Panc1 (cell line): Measurements from ENCODE around the gene COQ5.

Experiments
- CTCF ChIP-seq: fragments of 450-650 bp; IDR thresholded peaks from 2 replicates; pipeline ENCODE4 v1.5.1; 2017; ENCODE audit warnings: mild to moderate bottlenecking
- POLR2AphosphoS5 ChIP-seq: IDR thresholded peaks from 2 replicates; pipeline ENCODE4 v1.6.1; 2012; ENCODE audit warnings: mild to moderate bottlenecking, low read depth, low read length, moderate library complexity
- REST ChIP-seq, 2 experiments: IDR thresholded peaks; 2 replicates each; pipeline ENCODE4 v1.6.1; 2011 to 2012; ENCODE audit warnings: low read depth in 2 of 2, control low read depth in 1 of 2, low read length in 1 of 2, mild to moderate bottlenecking in 1 of 2, moderate library complexity in 1 of 2; ENCODE audit not compliant: insufficient read depth in 1 of 2
- TCF7L2 ChIP-seq: IDR thresholded peaks from 2 replicates; pipeline ENCODE4 v1.6.1; 2011; ENCODE audit warnings: mild to moderate bottlenecking, low read depth, low read length, inconsistent platforms

- TF ChIP-seq CTCF, result no peak
- no peak for TF ChIP-seq POLR2AphosphoS5
- TF ChIP-seq TCF7L2, result no peak
- TF ChIP-seq REST (IDR thresholded peaks at IDR 0.05; ENCODE audit: insufficient read depth in 1 of 2, low read depth in 2 of 2, low read length in 1 of 2), result no peak
Observed at GRCh38 chr12:120554678-120555077, 25.7 kb upstream of the COQ5 start.
